Measurements from ENCODE around the gene PRSS33.

Gene PRSS33

GRCh38 chr16:2761886-2762583 is 25.3 kb downstream of the PRSS33 start:
- FAIRE-seq = no peak

GRCh38 chr16:2761472-2761871 is 25.9 kb downstream of the PRSS33 start:
- no peak for FAIRE-seq

- no peak for FAIRE-seq
Measured at GRCh38 chr16:2757344-2757743, 30.0 kb downstream of the PRSS33 start.

GRCh38 chr16:2756288-2757015 is 30.9 kb downstream of the PRSS33 start:
- no peak for FAIRE-seq

- no peak for FAIRE-seq
Measured at GRCh38 chr16:2755158-2755557, 32.2 kb downstream of the PRSS33 start.

GRCh38 chr16:2753733-2754020 is 33.7 kb downstream of the PRSS33 start:
- no peak for FAIRE-seq

GRCh38 chr16:2752850-2753732 is 34.3 kb downstream of the PRSS33 start:
- no peak for FAIRE-seq

- peak; percentile 84 for FAIRE-seq
Measured at GRCh38 chr16:2752035-2752849, 35.1 kb downstream of the PRSS33 start, which contains the start of gene SRRM2. Gene SRRM2, plus strand, starts transcription at chr16:2752638. Its CDS starts 3,727 bp downstream, at chr16:2756365.

GRCh38 chr16:2751577-2752034 is 35.8 kb downstream of the PRSS33 start:
- no peak for FAIRE-seq

GRCh38 chr16:2749936-2750335 is 37.4 kb downstream of the PRSS33 start:
- FAIRE-seq = no peak

GRCh38 chr16:2749476-2749875 is 37.9 kb downstream of the PRSS33 start:
- FAIRE-seq = no peak

GRCh38 chr16:2748757-2749455 is 38.5 kb downstream of the PRSS33 start:
- FAIRE-seq = no peak

- no peak for FAIRE-seq
Measured at GRCh38 chr16:2745961-2746360, 41.4 kb downstream of the PRSS33 start.

GRCh38 chr16:2745116-2745890 is 42.1 kb downstream of the PRSS33 start:
- FAIRE-seq = no peak

GRCh38 chr16:2744711-2745110 is 42.6 kb downstream of the PRSS33 start:
- no peak for FAIRE-seq

- no peak for FAIRE-seq
Measured at GRCh38 chr16:2743007-2743810, 44.2 kb downstream of the PRSS33 start.

GRCh38 chr16:2742323-2743006 is 44.9 kb downstream of the PRSS33 start:
- FAIRE-seq = no peak

- FAIRE-seq = no peak
Measured at GRCh38 chr16:2741168-2741567, 46.2 kb downstream of the PRSS33 start.

GRCh38 chr16:2740476-2740875 is 46.9 kb downstream of the PRSS33 start:
- FAIRE-seq = no peak

All from G401.6 (cell line).